GM19467 (cell line): ENCODE results near the gene ROR2.
"Not testable (repeated sequence)": the region's sequence is repeated elsewhere in the genome, so short reads cannot be mapped to it uniquely, and the experiment has no call there.

Experiments
- ATAC-seq: cut with Tn5 transposase; IDR thresholded peaks from one replicate; pipeline ENCODE4 v1.9.1; 2021; ENCODE audit warnings: mild to moderate bottlenecking, moderate library complexity; ENCODE audit not compliant: unreplicated experiment

ROR2 gene

GRCh38 chr9:91924090-91924489 lies 25.9 kb downstream of the ROR2 start:
- no peak for ATAC-seq

- ATAC-seq = no peak
These were observed 26.9 kb downstream of the ROR2 start for GRCh38 chr9:91923145-91923544.

GRCh38 chr9:91921371-91921770 lies 28.7 kb downstream of the ROR2 start:
- no peak for ATAC-seq

GRCh38 chr9:91920630-91921350 lies 29.2 kb downstream of the ROR2 start:
- ATAC-seq = no peak

- ATAC-seq = no peak
These were observed 30.4 kb downstream of the ROR2 start for GRCh38 chr9:91919621-91920020.

- no peak for ATAC-seq
These were observed 32.6 kb downstream of the ROR2 start for GRCh38 chr9:91917436-91917835.

- ATAC-seq = no peak
These were observed 34.3 kb downstream of the ROR2 start for GRCh38 chr9:91915524-91916263.

- ATAC-seq = no peak
These were observed 35.1 kb downstream of the ROR2 start for GRCh38 chr9:91914937-91915336.

GRCh38 chr9:91914404-91914803 lies 35.6 kb downstream of the ROR2 start:
- no peak for ATAC-seq

- no peak for ATAC-seq
These were observed 36.0 kb downstream of the ROR2 start for GRCh38 chr9:91913986-91914385.

GRCh38 chr9:91913096-91913495 lies 36.9 kb downstream of the ROR2 start:
- no peak for ATAC-seq

GRCh38 chr9:91911657-91912056 lies 38.4 kb downstream of the ROR2 start:
- ATAC-seq = no peak

GRCh38 chr9:91909256-91909655 lies 40.8 kb downstream of the ROR2 start:
- not testable (repeated sequence) for ATAC-seq

- no peak for ATAC-seq
These were observed 41.3 kb downstream of the ROR2 start for GRCh38 chr9:91908746-91909145.

- no peak for ATAC-seq
These were observed 41.8 kb downstream of the ROR2 start for GRCh38 chr9:91908293-91908623.

GRCh38 chr9:91907484-91908292 lies 42.3 kb downstream of the ROR2 start:
- ATAC-seq = no peak

- ATAC-seq = no peak
These were observed 44.0 kb downstream of the ROR2 start for GRCh38 chr9:91905991-91906469.

GRCh38 chr9:91905237-91905650 lies 44.8 kb downstream of the ROR2 start:
- ATAC-seq = no peak

GRCh38 chr9:91904588-91905236 lies 45.3 kb downstream of the ROR2 start:
- no peak for ATAC-seq

GRCh38 chr9:91903126-91903911 lies 46.7 kb downstream of the ROR2 start:
- ATAC-seq = no peak
